SK-N-SH treated with all-trans-retinoic acid at 6 μM for 48 hours (cell line): ENCODE measurements around the gene RET.

Experiments used
- ATAC-seq: fragments of 200-7000 bp; cut with Tn5 transposase; 3 replicates; pipeline ENCODE4 v1.9.1; 2020; ENCODE audit warnings: mild to moderate bottlenecking, moderate library complexity
- ARNTL ChIP-seq: fragments of 450-650 bp; formaldehyde crosslinking; IDR thresholded peaks from 2 replicates; pipeline ENCODE4 v1.5.0; 2020; ENCODE audit warnings: low read depth, mild to moderate bottlenecking, moderate library complexity, borderline replicate concordance
- BACH2 ChIP-seq: fragments of 250-450 bp; sonication (Bioruptor Pico); IDR thresholded peaks from 2 replicates; pipeline ENCODE4 v1.9.0; 2021; ENCODE audit warnings: mild to moderate bottlenecking, borderline replicate concordance
- CSDC2 ChIP-seq: fragments of 250-450 bp; sonication (Bioruptor Pico); IDR thresholded peaks from 2 replicates; pipeline ENCODE4 v1.5.0; 2020; ENCODE audit warnings: mild to moderate bottlenecking, moderate library complexity
- ESRRG ChIP-seq: fragments of 250-450 bp; sonication (Bioruptor Pico); IDR thresholded peaks from 2 replicates; pipeline ENCODE4 v1.6.1; 2021; ENCODE audit warnings: mild to moderate bottlenecking
- ISL1 ChIP-seq: fragments of 250-450 bp; sonication (Bioruptor Pico); IDR thresholded peaks from 2 replicates; pipeline ENCODE4 v2.1.2; 2022; ENCODE audit warnings: mild to moderate bottlenecking, moderate library complexity
- PPARA ChIP-seq: fragments of 250-450 bp; sonication (Bioruptor Pico); IDR thresholded peaks from 2 replicates; pipeline ENCODE4 v1.5.0; 2020; ENCODE audit warnings: mild to moderate bottlenecking, borderline replicate concordance
- RARB ChIP-seq: fragments of 250-450 bp; sonication (Bioruptor Pico); IDR thresholded peaks from 2 replicates; pipeline ENCODE4 v1.8.0; 2021; ENCODE audit warnings: mild to moderate bottlenecking, moderate library complexity
- SNAI2 ChIP-seq: fragments of 250-450 bp; sonication (Bioruptor Pico); IDR thresholded peaks from 2 replicates; pipeline ENCODE4 v1.5.0; 2020; ENCODE audit warnings: mild to moderate bottlenecking, moderate library complexity
- TCF4 ChIP-seq: fragments of 250-450 bp; sonication (Bioruptor Pico); IDR thresholded peaks from 2 replicates; pipeline ENCODE4 v1.8.0; 2021; ENCODE audit warnings: mild to moderate bottlenecking, moderate library complexity, borderline replicate concordance
- ZFP3 ChIP-seq: fragments of 250-450 bp; sonication (Bioruptor Pico); IDR thresholded peaks from 2 replicates; pipeline ENCODE4 v1.5.0; 2020; ENCODE audit warnings: mild to moderate bottlenecking, moderate library complexity
- ZFP30 ChIP-seq: fragments of 450-650 bp; formaldehyde crosslinking; IDR thresholded peaks from 2 replicates; pipeline ENCODE4 v1.5.0; 2022; ENCODE audit warnings: mild to moderate bottlenecking, moderate library complexity
- ZNF565 ChIP-seq: fragments of 450-650 bp; formaldehyde crosslinking; conservative IDR thresholded peaks from 2 replicates; pipeline ENCODE4 v1.5.0; 2020; ENCODE audit warnings: low read depth, mild to moderate bottlenecking, moderate library complexity
- ZNF70 ChIP-seq: fragments of 450-650 bp; formaldehyde crosslinking; IDR thresholded peaks from 2 replicates; pipeline ENCODE4 v1.5.0; 2020; ENCODE audit warnings: mild to moderate bottlenecking, moderate library complexity
- ZNF8 ChIP-seq: fragments of 450-650 bp; formaldehyde crosslinking; IDR thresholded peaks from 2 replicates; pipeline ENCODE4 v1.5.0; 2020; ENCODE audit warnings: mild to moderate bottlenecking, moderate library complexity
- TF ChIP-seq, protein P1 (sequence below): fragments of 250-450 bp; sonication (Bioruptor Pico); IDR thresholded peaks from 2 replicates; pipeline ENCODE4 v1.5.1; 2020; ENCODE audit warnings: low read depth, mild to moderate bottlenecking, moderate library complexity
- TF ChIP-seq, protein P2 (sequence below): fragments of 250-450 bp; sonication (Bioruptor Pico); IDR thresholded peaks from 2 replicates; pipeline ENCODE4 v1.5.0; 2020; ENCODE audit warnings: mild to moderate bottlenecking, moderate library complexity

Gene RET

DNA sequence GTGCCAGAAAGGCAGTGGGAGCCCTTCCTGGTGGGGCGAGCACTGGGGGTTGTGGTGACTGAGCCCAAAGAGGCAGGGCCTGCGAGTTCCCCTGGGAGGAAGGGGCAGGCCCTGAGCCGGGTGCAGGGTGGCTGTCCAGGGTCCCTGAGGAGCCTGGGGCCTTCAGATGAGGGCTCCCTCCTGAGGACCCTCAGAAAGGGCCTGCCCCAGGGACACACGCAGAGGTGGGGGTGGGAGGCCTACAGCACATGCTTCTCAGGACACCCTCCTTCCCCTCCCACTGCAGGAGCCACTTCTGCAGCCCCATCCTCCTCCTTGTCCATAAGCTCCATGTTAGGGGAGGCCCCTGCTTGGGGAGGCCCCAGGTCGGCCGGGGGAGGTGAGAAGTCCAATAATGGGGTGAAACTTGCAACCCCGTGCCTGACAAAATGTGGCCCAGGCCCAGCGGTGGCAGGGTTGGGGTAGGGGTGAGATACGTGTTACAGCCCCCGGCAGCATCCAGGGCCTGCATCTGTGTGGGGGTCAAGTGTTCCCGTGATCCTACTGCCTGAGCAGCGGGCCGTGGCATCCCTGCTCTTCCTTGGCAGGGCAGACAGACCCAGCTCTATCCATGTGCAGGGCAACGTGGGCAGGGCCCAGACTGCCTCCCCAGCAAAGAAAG lies 31.8 kb upstream of the RET start:
- TF ChIP-seq ZNF8 (CRISPR knock-in tag) (no peak), CSDC2 (CRISPR knock-in tag) (no peak)
- TF ChIP-seq, protein P1, sequence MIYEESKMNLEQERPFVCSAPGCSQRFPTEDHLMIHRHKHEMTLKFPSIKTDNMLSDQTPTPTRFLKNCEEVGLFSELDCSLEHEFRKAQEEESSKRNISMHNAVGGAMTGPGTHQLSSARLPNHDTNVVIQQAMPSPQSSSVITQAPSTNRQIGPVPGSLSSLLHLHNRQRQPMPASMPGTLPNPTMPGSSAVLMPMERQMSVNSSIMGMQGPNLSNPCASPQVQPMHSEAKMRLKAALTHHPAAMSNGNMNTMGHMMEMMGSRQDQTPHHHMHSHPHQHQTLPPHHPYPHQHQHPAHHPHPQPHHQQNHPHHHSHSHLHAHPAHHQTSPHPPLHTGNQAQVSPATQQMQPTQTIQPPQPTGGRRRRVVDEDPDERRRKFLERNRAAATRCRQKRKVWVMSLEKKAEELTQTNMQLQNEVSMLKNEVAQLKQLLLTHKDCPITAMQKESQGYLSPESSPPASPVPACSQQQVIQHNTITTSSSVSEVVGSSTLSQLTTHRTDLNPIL (CRISPR knock-in tag): no peak
- ATAC-seq: no peak

DNA sequence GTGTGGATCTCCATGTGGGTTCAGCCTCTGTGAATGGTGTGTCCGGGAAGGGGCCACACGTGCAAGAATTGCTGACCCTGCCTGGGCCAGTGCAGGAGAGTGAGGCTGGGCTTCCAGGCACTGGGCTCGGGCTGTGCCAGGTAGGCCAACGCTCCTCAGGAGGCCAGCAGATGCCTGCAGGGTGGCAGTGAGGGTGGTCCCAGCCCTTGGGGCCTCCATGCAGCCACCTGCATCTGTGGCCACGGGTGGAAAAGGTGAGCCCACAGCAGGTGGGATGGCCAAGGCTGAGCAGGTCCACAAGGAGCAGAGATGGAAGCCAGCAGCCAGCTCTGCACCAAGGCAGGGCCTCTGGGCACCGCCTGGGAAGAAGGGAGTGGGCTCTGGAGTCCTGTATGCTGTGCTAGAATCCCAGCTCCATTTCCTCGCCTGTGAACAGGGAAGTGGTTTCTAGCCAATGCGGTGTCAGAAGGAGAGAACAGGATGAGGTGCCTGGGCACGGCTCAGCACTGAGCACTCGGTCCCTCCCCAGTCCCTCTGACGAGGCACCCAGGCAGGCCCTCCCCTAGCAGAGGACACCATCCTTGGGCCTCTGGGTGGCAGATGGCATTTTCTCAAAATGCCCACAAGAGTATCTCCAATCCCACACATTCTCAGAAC lies 31.1 kb upstream of the RET start:
- TF ChIP-seq BACH2 (CRISPR knock-in tag): no peak
- TF ChIP-seq, protein P2, sequence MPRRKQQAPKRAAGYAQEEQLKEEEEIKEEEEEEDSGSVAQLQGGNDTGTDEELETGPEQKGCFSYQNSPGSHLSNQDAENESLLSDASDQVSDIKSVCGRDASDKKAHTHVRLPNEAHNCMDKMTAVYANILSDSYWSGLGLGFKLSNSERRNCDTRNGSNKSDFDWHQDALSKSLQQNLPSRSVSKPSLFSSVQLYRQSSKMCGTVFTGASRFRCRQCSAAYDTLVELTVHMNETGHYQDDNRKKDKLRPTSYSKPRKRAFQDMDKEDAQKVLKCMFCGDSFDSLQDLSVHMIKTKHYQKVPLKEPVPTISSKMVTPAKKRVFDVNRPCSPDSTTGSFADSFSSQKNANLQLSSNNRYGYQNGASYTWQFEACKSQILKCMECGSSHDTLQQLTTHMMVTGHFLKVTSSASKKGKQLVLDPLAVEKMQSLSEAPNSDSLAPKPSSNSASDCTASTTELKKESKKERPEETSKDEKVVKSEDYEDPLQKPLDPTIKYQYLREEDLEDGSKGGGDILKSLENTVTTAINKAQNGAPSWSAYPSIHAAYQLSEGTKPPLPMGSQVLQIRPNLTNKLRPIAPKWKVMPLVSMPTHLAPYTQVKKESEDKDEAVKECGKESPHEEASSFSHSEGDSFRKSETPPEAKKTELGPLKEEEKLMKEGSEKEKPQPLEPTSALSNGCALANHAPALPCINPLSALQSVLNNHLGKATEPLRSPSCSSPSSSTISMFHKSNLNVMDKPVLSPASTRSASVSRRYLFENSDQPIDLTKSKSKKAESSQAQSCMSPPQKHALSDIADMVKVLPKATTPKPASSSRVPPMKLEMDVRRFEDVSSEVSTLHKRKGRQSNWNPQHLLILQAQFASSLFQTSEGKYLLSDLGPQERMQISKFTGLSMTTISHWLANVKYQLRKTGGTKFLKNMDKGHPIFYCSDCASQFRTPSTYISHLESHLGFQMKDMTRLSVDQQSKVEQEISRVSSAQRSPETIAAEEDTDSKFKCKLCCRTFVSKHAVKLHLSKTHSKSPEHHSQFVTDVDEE (CRISPR knock-in tag): no peak
- TF ChIP-seq RARB (CRISPR knock-in tag): no peak
- TF ChIP-seq ISL1: no peak
- no peak for ATAC-seq

DNA sequence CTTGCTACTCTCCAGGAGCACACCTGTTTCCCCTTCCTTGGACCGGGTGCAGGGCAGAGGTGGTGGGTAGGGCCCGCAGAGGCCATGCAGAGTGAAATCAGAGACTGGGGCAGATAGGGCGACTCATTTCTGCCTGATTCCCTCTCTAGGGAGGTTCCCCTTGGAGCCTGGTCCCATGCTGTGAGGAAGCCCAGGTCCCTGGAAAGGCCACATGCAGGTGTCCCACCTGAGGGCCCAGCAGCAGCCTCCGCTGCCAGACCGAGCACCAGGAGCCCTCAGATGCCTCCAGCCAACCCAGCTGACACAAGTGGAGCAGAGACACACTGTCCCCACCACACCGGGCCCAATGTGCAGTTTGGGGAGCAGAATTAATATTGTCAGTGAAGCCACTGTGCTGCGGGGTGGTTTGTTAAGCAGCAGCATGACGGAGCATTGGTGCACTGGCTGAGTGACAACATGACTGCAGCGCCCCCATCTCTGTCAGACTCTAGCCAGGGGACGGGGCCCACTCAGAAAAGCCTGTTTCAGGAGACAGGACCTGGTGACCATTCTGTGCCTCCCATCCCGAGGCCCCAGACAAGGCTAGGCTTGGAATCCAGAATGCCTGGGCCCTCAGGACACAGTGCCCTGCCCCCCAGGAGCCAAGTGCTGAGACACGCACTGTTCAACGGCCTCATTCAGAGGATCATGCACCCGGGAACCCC lies 30.4 kb upstream of the RET start:
- TF ChIP-seq BACH2 (CRISPR knock-in tag): no peak
- ATAC-seq: no peak

DNA sequence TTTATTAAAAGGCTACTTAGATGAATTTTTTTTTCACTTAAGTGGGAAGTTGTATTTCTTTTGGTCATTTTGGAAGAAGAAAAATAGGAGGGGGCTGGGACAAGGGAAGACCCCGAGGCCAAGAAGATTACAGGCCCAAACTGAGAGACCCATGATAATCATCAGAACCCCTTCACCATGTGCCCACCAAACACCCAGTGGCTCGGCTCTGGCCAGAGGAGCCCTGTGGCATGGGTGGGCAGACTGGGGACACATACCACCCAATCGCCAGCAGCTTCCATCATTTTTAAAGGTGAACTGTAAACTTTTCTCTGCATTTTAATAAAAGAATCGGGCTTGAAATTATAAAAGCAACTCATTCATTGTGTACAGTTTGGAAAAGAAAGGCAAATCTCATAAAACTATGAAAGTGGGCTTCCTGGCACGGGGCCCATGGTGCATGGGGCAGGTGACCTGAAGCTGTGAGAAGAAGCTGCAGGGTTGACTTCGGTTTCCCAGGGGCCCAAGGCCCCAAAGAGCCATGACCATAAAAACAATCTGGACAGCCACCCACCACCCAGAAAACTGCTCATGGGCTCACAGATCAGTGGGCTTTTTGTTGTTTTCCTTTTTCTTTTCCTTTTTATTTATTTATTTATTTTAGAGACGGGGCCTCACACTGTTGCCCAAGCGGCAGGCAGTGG lies 29.4 kb upstream of the RET start:
- TF ChIP-seq ZNF565 (no peak), SNAI2 (CRISPR knock-in tag) (no peak), ZNF8 (CRISPR knock-in tag) (no peak), BACH2 (CRISPR knock-in tag) (no peak), ZFP30 (CRISPR knock-in tag) (no peak), ARNTL (no peak), ZNF70 (no peak), ESRRG (CRISPR knock-in tag) (no peak), RARB (CRISPR knock-in tag) (no peak), ZFP3 (CRISPR knock-in tag) (no peak), PPARA (CRISPR knock-in tag) (no peak), TCF4 (no peak), ISL1 (no peak), CSDC2 (CRISPR knock-in tag) (no peak)
- TF ChIP-seq, protein P2 (CRISPR knock-in tag): no peak
- TF ChIP-seq, protein P1 (CRISPR knock-in tag): no peak
- ATAC-seq: no peak
